ENCODE results near the gene ANKFN1.

Gene ANKFN1

GRCh38 chr17:56176091-56176490 lies 22.8 kb downstream of the ANKFN1 start:
- DNase-seq, result no peak

DNA sequence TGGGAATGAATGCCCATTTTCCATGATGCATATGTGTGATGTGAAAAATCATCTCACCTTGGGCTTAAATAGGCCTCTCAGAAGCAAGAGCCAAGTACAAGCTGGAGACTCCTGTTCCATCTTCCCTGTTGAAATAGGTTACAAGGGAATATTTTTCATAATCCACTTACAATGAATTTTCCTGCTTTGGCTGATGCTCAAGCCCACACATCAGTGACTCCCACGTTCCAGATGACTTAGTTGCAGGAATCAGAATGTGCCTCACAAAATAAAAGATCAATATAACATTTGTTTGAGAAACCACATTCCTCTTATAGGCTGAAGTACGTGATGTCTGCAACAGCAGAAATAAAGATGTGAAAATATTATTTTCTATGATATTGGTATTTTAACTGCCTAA lies 24.1 kb downstream of the ANKFN1 start:
- DNase-seq, result peak in 2 of 56 donors; percentile 3 to 5

DNA sequence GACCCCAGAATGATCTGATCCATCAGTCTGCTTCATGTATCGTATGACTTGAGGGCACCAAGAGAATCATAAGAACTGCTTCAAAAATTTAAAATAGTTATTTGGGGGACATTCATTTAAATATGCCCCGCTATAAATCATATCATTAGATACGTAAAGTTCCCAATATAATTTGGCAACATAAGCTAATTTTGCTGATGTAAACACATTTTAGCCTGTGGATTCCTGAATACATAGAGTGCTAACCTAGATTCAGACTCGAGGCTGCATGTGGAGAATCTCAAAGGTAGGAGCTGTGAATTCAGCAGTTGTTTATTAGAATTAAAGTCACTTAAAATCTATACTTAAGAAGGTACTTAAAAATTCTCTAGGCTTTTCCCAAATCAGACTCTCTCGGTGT lies 24.9 kb downstream of the ANKFN1 start:
- no peak for DNase-seq

DNA sequence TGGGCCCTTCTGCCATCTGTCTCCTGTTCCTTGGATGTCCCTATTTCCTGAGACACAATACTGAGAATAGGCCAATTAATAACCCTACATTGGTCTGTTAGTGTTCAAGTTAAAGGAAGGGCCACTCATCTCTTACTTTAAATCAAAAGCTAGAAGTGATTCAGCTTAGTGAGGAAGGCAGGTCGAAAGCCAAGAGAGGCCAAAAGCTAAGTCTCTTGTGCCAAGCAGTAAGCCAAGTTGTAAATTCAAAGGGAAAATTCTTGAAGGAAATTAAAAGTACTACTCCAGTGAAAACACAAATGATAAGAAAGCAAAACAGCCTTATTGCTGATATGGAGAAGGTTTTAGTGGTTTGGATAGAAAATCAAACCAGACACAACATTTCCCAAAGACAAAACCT lies 28.8 kb downstream of the ANKFN1 start:
- DNase-seq, result no peak

DNA sequence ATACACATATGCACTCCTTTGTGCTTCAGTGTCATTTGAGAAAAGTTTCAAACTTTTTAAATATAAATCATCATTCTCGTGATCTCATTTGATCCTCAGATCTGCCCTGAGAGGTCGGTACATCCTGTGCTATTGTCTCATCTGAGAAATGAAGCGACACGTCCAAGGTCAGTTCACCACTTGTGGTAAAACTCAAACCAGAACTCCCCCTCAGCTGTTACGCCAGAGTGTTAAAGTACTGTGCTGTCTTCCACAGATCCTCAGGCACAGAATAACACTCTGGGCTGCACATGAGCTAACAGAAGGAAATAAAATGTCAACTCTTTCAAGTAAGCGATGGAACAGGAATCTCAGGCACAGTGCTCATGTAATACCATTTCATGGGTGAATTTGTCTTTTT lies 31.4 kb downstream of the ANKFN1 start:
- DNase-seq, result no peak

DNA sequence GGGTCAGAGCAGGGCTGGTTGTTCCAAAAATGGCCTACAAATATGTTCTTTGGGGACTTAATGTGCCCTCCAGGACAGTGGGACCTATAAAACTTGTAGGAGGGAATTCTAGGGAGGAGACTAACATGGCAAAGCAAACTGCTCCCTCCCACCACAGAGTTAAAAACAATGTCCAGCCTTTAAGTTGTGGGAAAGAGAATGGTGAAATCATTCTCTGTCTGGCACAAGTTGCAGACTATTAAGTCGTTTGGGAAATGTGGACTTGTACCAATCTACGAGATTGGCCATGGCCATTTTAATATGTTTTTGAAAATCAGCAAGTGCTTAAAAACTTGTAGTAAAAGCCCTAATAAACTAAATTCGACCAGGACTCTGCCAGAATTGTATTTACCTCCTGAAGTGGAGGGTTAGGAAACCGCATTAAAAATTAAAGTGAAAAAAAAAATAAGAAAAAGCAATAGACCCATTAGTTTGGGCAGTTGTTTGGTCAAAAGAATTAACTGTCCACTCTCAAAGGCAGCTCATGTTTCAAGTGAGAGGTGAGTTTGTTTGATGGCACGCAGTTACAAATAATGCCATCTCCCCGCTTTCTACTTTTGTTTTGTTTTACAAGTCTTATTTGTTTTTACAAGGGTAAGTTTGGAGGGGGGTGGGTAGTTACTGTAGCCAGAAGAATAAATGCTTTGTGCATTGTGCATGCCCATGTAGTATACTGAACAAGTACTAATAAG lies 32.4 kb downstream of the ANKFN1 start:
- no peak for DNase-seq

DNA sequence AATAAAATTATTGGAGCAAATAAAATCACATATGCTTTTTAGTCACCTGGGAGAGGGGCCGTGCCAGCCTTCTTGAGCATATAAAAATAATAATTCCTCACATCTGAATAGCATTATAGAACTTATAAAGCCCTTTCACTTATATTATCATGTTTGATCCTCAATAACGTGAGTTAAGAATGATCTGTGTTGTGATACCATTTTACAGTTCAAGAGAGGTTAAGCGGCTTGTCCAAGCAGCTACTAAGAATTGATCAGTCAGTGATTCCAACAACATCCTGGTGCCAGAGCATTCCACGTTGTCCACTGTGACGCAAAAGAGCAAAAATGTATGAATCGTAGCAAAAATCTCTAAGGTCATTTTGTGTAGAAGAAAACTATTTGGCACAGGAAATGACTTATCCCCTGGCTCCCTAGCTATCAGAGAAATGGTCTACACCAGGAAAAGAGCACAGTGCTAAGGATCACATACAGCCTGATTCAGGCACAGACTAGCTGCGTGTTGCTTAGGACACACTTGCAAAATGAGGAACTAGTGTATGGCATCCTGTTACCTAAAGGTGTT lies 33.0 kb downstream of the ANKFN1 start:
- no peak for DNase-seq

DNA sequence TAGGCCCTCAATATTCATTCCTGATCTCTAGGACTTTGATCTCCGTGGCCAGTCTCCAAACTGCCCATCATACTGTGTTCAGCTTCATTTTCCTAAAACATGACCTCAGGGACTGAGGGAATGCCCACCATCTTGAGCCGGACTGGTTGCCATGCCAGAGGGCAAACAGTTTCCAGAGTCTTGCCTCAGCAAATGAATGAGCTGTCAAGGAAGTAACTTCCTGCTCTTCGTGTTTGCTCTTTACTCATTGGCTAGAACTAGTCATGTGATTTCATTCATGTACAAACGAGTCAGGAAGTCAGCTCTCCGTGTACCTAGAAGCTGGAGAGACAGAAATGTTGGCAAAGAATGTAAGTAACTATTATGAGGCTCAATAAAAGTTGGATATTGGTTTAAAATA lies 50.2 kb downstream of the ANKFN1 start:
- no peak for DNase-seq

DNA sequence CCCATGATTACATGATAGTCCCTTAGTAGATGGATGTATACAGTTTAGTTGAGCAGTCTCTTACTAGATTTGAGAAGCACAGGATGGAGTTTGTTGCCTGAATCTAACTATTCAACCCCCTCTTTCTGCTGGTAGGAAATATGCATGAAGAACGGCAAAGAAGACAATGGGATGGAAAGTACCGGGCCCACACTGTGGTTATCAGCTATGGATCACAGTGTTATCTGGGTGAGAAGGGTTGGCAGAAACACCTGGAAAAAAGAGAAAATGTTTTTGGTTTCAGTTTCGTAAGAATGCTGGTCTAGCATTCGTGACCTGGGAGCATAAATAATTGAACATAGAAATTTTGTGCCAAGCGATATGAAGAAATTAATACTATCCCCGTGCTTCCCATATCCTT lies 53.1 kb downstream of the ANKFN1 start:
- no peak for DNase-seq

DNA sequence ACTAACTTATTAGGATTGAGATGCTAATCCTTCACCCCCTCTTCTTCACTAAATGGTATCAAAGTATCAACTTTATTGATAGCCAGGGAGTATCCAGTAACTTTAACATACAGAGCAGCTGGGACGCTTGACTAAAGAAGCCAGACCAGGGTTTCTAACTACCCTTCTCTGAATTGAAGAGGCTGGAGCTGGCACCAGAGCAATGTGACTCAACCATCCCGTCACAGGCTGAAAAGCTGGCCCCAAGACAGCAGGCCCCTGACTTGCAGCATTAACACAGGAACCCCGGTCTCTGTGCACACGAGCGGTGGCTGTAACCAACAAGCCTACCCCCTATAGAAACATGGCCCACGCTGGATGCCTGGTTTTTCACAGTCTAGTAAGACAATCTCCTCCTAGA lies 59.8 kb downstream of the ANKFN1 start:
- DNase-seq, result peak in 4 of 56 donors; percentile 1 to 8 (median 4)

GRCh38 chr17:56217921-56218320 lies 64.6 kb downstream of the ANKFN1 start:
- DNase-seq, result no peak

DNA sequence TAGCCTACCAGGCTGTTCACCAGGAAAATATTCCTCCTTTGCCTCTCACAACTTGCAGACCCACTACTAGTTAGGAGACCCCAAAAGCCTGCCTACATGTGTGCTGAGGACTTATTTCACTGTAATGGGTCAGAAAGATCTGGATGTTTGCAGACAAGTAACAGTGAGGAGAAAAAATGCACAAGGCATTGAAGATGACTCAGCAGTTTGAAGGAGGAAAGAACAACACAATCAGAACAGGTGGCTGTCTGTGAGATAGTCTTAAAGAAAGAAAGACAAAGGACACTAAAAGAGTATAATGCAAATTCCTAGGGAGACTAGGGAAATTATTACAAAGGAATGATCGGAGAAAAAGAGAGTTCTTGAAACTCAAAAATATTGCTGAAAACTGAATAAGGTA lies 69.0 kb downstream of the ANKFN1 start:
- no peak for DNase-seq

DNA sequence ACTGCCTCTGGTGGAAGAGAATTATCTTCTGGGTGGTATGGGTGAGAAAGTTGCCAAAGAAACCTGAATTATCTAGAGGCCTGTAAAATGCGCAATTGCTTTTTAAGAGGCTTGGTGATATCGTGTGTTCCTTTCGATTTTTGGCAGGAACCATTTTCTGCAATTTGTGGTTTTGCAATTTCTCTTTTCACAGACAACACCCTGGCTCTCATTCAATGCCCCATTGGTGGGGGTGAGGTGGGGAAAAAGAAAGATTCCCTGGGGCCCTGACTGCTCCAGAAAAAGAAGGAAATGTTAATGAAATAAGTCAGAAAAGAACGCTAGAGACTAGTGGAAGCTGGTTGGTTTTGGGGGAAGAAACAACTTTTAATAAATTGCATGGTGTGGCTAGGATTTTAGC lies 77.4 kb downstream of the ANKFN1 start:
- no peak for DNase-seq

- no peak for DNase-seq
Measured at GRCh38 chr17:56231252-56231651, 78.0 kb downstream of the ANKFN1 start.

DNA sequence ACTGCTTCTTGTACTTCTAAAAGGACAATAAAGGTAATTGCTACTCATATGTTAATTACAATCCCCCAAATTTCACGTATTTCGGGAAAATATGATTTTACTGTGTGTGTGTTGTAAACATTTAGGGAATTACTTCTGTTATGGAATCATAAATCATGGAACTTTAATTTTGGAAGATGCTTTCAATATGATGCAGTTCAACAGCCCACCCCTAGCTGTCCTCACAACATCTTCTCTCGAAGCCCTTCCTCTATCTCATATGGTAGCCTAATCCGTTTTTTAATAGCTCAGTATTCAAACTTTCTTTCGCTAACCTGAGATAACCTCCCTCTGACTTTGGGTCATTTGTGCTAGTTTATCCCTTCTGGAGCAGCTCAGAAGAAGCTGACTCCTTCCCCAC lies 78.4 kb downstream of the ANKFN1 start:
- no peak for DNase-seq

DNA sequence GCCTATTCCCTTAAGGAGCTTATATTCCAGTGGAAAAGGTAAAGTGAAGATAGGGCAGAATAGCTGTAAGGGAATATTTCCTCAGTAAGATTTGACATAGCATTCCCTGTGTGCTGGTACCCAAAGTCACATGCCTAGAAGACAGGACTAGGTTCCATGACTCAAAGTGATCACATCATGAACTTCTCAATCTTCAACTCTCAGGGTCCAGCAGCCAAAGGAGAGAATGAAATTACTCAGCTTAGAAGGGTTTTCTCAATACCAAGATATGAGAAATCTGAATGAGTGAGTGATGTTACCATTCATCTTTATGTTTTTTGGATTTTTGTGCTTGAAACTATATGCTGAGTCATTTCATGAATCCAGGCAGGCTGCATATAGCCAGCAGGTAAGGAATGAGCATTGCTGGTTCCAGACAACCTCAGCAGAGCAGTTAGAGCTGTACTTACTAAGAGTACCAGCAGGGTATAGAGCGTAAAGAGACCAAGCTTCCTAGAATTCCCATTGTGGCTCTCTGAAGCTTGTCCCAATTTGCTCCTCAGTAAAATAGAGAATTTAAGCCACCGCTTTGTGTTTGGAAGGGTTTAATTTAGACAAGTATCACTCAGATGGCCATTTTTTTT lies 91.1 kb downstream of the ANKFN1 start:
- no peak for DNase-seq

- DNase-seq, result no peak
Measured at GRCh38 chr17:56247816-56248215, 94.5 kb downstream of the ANKFN1 start.

- no peak for DNase-seq
Measured at GRCh38 chr17:56257075-56257474, 103.8 kb downstream of the ANKFN1 start.

- no peak for DNase-seq
Measured at GRCh38 chr17:56260376-56261002, 107.2 kb downstream of the ANKFN1 start.

- no peak for DNase-seq
Measured at GRCh38 chr17:56262803-56263202, 109.5 kb downstream of the ANKFN1 start.

DNA sequence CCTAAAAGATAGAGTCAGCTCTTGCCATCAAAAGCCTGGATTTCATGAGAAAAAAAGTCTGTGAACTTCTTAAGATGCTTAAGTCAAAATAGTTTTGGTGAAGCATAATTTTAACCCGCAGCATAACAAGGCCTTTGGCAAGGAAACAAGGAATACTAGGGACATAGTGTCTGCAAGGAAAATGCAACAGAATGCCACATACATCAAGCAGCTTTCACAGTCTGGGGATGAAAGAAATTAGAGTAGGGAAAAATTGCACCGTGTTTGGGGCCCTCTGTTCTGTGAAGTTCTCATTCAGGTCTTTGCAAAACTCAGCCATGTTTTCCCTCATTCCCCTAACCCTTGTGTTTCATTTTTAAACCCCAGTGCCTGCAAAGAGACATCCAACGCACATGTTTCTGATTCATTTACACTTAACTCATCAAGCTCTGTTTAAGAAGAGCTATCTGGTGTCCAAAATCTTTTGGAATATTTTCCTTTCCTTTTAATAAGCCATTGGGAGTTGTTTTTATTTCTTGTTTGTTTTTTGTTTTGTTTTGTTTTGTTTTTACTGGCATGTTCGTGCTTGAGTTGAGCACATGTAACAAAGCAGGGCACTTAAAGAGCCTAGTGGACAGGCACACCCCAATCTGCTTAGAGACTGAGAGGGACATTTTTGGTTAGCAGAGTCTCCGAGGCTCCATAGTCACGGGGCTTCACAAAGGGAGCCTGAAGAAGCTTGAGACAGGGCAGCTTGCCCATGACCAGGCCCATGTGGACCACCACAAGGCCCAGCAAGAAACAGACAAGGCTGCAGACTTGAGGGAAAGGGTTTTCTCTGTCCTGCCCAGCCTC lies 116.5 kb downstream of the ANKFN1 start:
- no peak for DNase-seq

GRCh38 chr17:56274491-56274890 lies 121.2 kb downstream of the ANKFN1 start:
- DNase-seq, result no peak
